ENCODE measurements around the gene FSTL4.

DNA sequence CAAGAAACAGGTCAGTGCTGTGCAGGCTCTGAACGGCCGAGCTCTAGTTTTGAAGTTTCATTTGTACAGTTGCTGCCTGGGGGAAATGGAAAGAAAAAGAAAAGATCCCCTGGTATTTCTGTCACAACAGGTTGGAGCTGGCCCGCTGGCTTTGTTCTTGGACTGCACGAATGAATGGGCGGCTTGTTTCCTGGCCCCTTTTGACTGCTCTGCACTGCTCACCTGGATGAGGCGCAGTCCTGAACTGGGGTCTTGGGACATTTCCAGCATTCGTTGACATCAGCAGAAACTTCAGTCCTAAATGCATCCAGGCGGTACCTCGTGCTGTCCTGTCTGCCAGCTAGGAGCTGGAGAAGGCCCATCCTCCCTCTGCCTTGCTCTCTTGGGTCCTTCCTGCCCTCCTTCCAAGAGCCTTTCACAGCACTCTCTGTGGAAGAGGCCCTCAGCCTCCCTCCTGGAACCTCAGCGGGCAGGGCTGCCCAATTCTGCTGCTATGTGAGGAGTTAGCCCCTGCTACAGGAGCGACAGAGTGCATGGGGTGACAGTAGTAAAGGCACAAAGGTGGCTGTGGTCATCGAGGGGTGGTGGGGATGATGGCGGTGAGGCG, 189.2 kb downstream of the FSTL4 start:
- TF ChIP-seq, protein P1, sequence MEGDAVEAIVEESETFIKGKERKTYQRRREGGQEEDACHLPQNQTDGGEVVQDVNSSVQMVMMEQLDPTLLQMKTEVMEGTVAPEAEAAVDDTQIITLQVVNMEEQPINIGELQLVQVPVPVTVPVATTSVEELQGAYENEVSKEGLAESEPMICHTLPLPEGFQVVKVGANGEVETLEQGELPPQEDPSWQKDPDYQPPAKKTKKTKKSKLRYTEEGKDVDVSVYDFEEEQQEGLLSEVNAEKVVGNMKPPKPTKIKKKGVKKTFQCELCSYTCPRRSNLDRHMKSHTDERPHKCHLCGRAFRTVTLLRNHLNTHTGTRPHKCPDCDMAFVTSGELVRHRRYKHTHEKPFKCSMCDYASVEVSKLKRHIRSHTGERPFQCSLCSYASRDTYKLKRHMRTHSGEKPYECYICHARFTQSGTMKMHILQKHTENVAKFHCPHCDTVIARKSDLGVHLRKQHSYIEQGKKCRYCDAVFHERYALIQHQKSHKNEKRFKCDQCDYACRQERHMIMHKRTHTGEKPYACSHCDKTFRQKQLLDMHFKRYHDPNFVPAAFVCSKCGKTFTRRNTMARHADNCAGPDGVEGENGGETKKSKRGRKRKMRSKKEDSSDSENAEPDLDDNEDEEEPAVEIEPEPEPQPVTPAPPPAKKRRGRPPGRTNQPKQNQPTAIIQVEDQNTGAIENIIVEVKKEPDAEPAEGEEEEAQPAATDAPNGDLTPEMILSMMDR (IDR thresholded peaks at IDR 0.05) = no peak
- TF ChIP-seq POLR2A (IDR thresholded peaks at IDR 0.05) = no peak

All from uterus (tissue), 2 donors.